Activated CD8-positive, alpha-beta T cell treated with anti-CD3 and anti-CD28 coated beads, Interleukin-2, amount 10 ng/mL, durations not matched to agents 7 days and 5 days (primary cell): ENCODE results near the gene DMAP1. TPM values are rescaled to one million over a fixed set of nuclear protein-coding genes. Genes with fewer than 3 reads are reported as not detected.

Experiments
- ATAC-seq: fragments of 150-1000 bp; cut with Tn5 transposase; one replicate; pipeline ENCODE4 v1.10.0; 2021; ENCODE audit warnings: moderate library complexity
- CTCF ChIA-PET: fragments of 350-600 bp; sonication (Branson Sonifier 250); formaldehyde crosslinking; loops from one replicate; lab custom pipeline; 2021; ENCODE audit warnings: antibody characterized with exemption; lab: Charles Lee
- POLR2A ChIA-PET: fragments of 350-600 bp; sonication (Branson Sonifier 250); formaldehyde crosslinking; loops from one replicate; lab custom pipeline; 2021; ENCODE audit warnings: antibody characterized with exemption; lab: Charles Lee
- DNase-seq: peaks from one replicate; pipeline ENCODE4 v3.0.0-alpha.2; 2020
- H3K27ac Mint-ChIP-seq: one replicate; pipeline ENCODE4 v1.8.0; 2021; ENCODE audit warnings: mild to moderate bottlenecking, mixed read lengths
- H3K27me3 Mint-ChIP-seq: one replicate; pipeline ENCODE4 v1.8.0; 2021; ENCODE audit warnings: low read depth, mixed read lengths
- H3K36me3 Mint-ChIP-seq: one replicate; pipeline ENCODE4 v1.8.0; 2021; ENCODE audit warnings: low read depth, mixed read lengths
- H3K4me1 Mint-ChIP-seq: one replicate; pipeline ENCODE4 v1.8.0; 2021; ENCODE audit warnings: low read depth, mixed read lengths
- H3K4me3 Mint-ChIP-seq: one replicate; pipeline ENCODE4 v1.8.0; 2021; ENCODE audit warnings: mild to moderate bottlenecking, mixed read lengths
- H3K9me3 Mint-ChIP-seq: one replicate; pipeline ENCODE4 v1.8.0; 2022; ENCODE audit warnings: mixed read lengths; ENCODE audit not compliant: insufficient read depth
- total RNA-seq, 2 experiments: library from RNA; stranded (reverse); gene quantifications; one replicate each; pipeline ENCODE4 v1.2.3, GENCODE V29; 2021

The DMAP1 gene
- total RNA-seq, 2 experiments from 2014 or later = 33.3 to 34.9 TPM

DNA sequence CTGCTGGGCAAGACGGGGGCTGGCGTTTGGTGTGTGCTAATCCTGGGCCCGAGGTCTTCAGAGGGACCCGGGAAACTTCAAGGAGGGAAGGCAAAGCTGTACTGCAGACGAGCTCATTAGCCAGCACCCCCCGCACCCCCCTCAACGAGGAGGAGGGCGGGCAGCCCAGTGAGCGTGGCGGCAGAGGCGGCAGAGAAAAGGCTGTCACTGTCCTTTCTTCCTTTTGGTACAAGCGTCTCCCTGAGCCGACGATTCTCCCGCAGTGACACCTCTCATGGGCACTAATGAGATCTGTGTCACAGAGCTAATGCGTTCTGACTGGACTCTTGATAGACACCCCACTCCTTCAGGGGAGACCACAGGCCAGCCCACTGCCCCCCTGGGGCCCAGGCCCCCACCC is 29.5 kb downstream of the DMAP1 start:
- no peak overlapping the region for H3K27ac Mint-ChIP-seq
- POLR2A ChIA-PET = no interaction called here
- ATAC-seq (no peak), DNase-seq (no peak)
- CTCF ChIA-PET = no interaction called here
- H3K4me1 Mint-ChIP-seq = peaks cover 5% of the 10 kb centered on the region
- H3K9me3 Mint-ChIP-seq = no peaks in the 10 kb centered on the region
- H3K36me3 Mint-ChIP-seq = no peaks in the 10 kb centered on the region
- H3K27me3 Mint-ChIP-seq = no peaks in the 10 kb centered on the region
- H3K4me3 Mint-ChIP-seq = no peak overlapping the region

DNA sequence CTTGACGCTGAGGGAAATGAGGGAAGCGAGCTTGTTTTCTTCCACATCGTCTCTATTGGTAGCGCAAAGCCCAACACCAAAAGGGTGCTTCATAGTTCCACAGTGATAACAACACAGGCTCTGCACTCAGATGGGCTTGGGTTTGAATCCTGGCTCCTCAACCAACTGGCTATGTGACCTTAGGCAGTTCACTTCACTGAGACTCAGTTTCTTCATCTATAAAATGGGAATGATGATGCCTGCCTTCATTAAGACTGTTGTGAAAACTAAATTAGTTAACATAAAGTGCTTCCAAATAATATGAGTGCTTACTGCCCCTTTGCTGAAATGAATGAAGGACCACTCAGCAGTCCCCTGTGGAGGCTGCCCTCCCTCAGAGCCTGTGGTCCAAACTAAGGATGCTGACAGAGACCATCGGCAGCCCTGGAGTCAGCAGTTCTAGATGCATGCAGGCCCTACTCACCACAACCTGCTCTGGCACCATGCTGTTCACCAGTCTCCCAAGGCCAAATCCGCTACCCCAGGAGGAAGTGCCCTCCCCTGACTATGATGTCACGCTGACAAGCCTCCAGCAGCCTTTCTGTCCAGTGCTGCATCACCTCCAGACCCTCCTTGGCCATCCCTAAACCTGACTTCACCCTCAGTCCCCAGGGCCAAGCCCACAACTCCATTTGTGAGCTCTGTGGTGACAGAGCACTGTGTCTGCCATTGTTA is 30.7 kb downstream of the DMAP1 start:
- ChIA-PET POLR2A (no interaction called here), CTCF (no interaction called here)
- no peaks in the 10 kb centered on the region for H3K4me1 Mint-ChIP-seq
- H3K36me3 Mint-ChIP-seq = no peaks in the 10 kb centered on the region
- ATAC-seq = no peak
- no peaks in the 10 kb centered on the region for H3K9me3 Mint-ChIP-seq
- DNase-seq = no peak
- no peak overlapping the region for H3K4me3 Mint-ChIP-seq
- H3K27me3 Mint-ChIP-seq = no peaks in the 10 kb centered on the region
- H3K27ac Mint-ChIP-seq = no peak overlapping the region

DNA sequence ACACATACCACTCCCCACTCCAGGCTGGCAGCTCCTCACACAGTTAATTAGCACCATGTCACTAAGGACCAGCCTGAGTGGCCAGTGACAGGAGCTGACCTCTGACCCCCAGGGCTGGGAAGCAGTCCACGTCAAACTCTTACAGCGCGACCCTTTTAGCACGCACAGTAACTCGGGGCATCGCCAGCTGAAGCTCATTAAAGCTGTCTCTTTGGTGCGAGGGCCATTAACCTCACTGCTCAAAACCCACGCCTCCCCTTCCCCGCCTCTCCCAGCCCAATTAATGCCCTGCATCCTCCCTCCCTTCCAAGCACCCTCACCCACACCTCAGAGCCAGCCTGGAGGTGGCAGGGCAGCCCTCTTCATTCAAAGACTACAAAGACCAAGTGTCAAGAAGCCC is 31.7 kb downstream of the DMAP1 start:
- H3K4me3 Mint-ChIP-seq = no peak overlapping the region
- ChIA-PET POLR2A (no interaction called here), CTCF (no interaction called here)
- no peak for DNase-seq
- no peaks in the 10 kb centered on the region for H3K9me3 Mint-ChIP-seq
- no peak overlapping the region for H3K27ac Mint-ChIP-seq
- no peaks in the 10 kb centered on the region for H3K4me1 Mint-ChIP-seq
- no peaks in the 10 kb centered on the region for H3K27me3 Mint-ChIP-seq
- no peaks in the 10 kb centered on the region for H3K36me3 Mint-ChIP-seq
- no peak for ATAC-seq

DNA sequence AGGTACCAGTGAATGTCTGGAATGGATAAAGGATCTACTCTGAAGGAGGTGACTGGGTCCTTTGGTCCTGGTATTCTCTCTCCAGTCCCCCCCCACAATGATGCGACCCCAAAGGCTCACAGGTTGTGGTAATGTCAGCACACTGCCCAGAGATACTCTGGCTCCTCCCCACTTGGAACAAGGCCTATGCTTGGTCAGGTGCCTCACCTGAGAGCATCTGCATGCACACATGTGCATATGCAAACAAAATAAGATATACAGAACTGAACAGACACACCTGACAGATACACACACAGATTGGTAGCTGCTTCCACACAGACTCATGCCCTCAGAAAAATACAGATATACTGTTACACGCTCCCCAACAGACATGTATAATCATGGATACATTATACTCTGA is 33.5 kb downstream of the DMAP1 start:
- no peaks in the 10 kb centered on the region for H3K27me3 Mint-ChIP-seq
- POLR2A ChIA-PET = no interaction called here
- H3K4me1 Mint-ChIP-seq = no peaks in the 10 kb centered on the region
- H3K9me3 Mint-ChIP-seq = no peaks in the 10 kb centered on the region
- ATAC-seq (no peak), DNase-seq (no peak)
- H3K36me3 Mint-ChIP-seq = no peaks in the 10 kb centered on the region
- no peak overlapping the region for H3K27ac Mint-ChIP-seq
- H3K4me3 Mint-ChIP-seq = no peak overlapping the region
- CTCF ChIA-PET = interaction anchor here (1.4 kb wide), 1 partner anchor 9 kb away, joined by 3 read pairs; no protein-coding TSS in a partner anchor

DNA sequence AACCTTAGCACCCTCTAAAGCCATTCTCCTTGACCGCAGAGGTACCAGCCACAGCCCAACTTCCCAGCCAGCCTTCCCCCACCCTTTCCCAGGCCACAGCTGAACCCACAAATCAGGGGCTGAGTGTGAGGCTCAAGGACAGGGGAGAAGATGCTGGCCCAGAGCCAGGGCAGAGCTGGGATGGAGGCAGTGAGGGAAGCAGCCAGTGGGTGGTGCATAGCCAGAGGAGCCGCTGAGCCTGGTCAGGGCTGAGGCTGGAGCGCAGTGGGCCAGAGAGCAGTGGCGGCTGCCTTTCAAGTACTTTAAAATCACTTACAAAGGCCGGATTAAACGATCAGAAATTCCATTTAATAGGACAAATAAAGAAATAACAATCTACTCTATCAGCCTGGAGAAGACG is 36.3 kb downstream of the DMAP1 start:
- Mint-ChIP-seq H3K9me3 (no peaks in the 10 kb centered on the region), H3K36me3 (no peaks in the 10 kb centered on the region), H3K4me1 (no peaks in the 10 kb centered on the region), H3K27me3 (no peaks in the 10 kb centered on the region), H3K4me3 (no peak overlapping the region), H3K27ac (no peak overlapping the region)
- ATAC-seq (no peak), DNase-seq (no peak)
- ChIA-PET CTCF (interaction anchor here (1.5 kb wide), 1 partner anchor 11 kb away, joined by 5 read pairs; no protein-coding TSS in a partner anchor), POLR2A (no interaction called here)

DNA sequence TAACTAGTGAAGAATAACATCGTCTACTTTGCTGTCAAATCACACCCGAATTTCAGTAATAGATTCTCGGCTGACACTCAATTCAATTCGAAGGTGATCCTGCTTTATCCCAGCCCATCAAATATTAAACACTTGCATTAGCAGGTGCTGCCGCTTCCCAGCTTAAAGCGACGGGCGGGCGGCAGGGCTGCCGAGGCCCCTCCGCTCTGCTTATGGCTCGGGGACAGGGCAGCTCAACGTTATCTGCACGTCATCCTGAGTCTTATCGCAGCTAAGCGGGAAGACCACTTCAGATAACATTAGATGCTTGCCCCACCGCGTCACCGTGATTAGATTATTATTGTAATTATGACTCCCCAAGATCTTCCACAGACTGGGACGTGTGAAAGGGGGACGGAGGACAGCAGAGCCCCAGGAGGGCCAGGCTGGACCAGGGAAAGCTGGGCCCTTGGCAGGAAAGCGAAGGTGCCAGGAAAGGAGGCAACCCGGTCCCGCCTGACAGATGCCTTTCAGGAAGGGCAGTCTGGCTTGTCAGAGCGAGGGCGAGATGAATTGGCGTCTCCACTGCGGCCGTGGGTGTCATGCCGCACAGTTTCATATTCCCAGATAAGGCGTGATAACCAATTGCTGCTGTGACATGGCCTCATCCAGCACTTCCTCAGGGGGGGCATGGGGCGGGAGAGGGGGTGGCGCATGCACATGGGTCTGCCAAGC is 37.0 kb downstream of the DMAP1 start:
- Mint-ChIP-seq H3K4me3 (no peak overlapping the region), H3K36me3 (no peaks in the 10 kb centered on the region), H3K4me1 (no peaks in the 10 kb centered on the region), H3K27ac (no peak overlapping the region), H3K9me3 (no peaks in the 10 kb centered on the region), H3K27me3 (no peaks in the 10 kb centered on the region)
- ChIA-PET CTCF (interaction anchor here (1.5 kb wide), 1 partner anchor 11 kb away, joined by 5 read pairs; no protein-coding TSS in a partner anchor), POLR2A (no interaction called here)
- ATAC-seq = no peak
- no peak for DNase-seq

DNA sequence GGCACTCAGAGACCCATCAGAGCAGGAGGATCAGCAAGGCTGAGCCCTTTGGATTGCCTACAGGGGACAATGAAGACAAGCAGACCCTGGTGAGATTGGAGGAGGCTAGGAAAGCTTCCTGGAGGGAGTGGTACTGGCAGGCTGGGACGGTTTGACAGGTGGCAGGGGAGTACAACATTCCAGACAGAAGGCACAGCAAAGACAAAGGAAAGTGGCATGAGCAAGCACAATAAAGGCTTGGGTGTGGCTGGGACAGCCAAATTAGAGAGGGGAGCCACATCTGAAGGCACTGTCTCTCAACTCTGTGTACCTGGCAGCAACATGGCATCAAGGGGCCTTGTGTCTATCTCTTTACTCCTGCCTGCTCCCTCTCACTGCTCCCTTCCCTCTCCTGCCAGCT is 38.2 kb downstream of the DMAP1 start:
- CTCF ChIA-PET = no interaction called here

DNA sequence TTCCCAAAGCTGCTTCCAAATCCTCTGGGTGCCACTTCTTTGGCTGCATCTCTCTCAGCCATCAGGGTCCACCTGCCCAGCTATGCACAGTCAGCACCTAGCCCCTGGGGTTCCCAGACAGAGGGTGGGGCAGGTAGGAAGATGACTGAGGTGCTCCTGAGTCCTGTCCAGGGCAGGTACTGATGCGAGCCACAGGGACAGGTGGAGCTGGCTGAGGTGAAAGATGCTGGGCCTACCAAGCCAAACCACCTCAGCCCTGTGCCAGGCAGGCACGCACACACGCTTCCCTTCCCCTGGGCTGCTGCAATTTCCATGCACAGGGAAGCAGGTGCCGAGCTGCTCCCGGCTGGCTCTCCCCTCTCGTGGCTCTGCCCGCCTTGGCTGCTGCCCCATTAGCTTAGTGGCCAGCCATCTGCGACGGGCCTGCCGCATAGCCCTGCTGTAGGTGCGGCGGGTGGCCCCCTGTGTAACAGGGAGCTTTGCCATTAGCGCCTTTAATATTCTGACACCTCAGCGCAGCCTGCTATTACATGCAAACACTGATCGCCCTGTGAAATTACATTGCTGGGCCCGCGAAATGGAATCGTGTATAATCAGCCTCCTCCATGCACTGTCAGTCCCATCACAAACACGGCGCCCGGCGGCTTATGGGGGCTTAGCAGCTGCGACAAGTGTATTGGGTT is 38.9 kb downstream of the DMAP1 start:
- Mint-ChIP-seq H3K36me3 (no peaks in the 10 kb centered on the region), H3K27me3 (no peaks in the 10 kb centered on the region), H3K9me3 (no peaks in the 10 kb centered on the region), H3K27ac (no peak overlapping the region), H3K4me3 (no peak overlapping the region), H3K4me1 (no peaks in the 10 kb centered on the region)
- ChIA-PET CTCF (no interaction called here), POLR2A (no interaction called here)
- DNase-seq (no peak), ATAC-seq (no peak)

More for the DNA sequence above, 38.2 kb downstream of the DMAP1 start:
- H3K27me3 Mint-ChIP-seq = no peaks in the 10 kb centered on the region
- no peak overlapping the region for H3K4me3 Mint-ChIP-seq
- H3K27ac Mint-ChIP-seq = peak overlapping the region; percentile 7
- ATAC-seq (no peak), DNase-seq (no peak)
- no peaks in the 10 kb centered on the region for H3K36me3 Mint-ChIP-seq
- POLR2A ChIA-PET = no interaction called here
- H3K4me1 Mint-ChIP-seq = no peaks in the 10 kb centered on the region
- H3K9me3 Mint-ChIP-seq = no peaks in the 10 kb centered on the region

DNA sequence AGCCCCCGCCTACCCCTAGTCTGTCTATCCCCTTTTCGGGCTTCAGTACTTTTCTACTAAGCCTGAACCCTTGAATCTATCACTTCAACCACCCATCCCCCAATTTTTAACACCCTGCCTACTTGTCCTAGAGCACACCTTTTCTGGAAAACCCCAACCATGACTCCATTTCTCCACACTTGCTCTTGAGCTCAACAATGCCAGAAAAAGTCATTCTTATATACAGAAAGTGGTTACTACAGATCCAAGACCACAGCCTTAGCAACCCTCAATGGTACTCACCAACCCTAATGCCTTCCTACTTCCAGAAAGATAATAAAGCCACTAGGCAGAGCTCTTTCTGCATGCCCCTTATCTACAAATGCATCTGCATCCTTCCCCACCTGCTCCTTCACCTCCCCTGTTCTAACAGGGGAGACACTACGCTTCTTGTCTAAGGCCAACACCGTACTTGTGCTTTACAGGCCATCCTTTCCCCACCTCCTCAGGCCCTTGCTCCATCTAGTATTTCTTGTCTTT is 41.2 kb downstream of the DMAP1 start:
- DNase-seq (no peak), ATAC-seq (no peak)
- ChIA-PET CTCF (no interaction called here), POLR2A (no interaction called here)
- H3K4me1 Mint-ChIP-seq = no peaks in the 10 kb centered on the region
- no peak overlapping the region for H3K27ac Mint-ChIP-seq
- H3K27me3 Mint-ChIP-seq = no peaks in the 10 kb centered on the region
- no peak overlapping the region for H3K4me3 Mint-ChIP-seq
- no peaks in the 10 kb centered on the region for H3K36me3 Mint-ChIP-seq
- H3K9me3 Mint-ChIP-seq = no peaks in the 10 kb centered on the region

DNA sequence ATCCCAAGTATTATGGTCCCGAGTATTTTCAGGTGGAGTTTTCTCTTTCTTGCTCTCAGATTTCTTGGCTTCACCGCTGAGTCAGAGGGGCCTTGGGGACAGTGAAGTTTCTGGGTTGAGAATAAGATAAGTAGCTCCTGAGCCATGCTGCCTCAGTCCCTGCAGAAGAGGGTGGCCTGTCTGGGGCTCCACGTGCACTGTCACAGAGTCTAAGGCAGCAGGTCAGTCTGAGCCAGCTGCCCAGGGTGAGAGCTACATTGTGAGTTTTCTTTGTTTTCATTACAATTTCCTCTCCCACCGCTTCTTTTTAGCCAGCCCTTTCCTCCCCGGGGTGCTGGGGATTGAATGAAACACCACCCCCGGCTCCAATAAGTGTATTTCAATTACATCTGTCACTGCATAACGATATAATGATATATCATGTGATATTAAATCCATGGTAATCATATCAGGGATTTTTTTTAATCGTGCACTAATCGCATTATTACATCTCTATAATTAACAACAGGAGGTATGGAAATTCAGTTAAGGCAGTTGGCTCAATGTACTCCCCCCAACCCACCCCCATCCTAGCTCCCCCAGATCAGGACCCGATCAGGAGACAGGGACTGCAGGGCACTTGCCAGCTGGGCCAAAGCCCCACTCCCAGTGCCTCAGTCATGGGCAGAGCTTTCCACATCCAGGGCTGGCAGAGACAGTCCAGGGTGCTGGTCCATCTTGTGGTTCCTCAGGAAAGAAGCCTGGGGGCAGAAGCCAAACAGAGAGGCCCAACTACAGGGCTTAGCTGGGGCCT is 43.7 kb downstream of the DMAP1 start:
- H3K27me3 Mint-ChIP-seq = no peaks in the 10 kb centered on the region
- no peaks in the 10 kb centered on the region for H3K4me1 Mint-ChIP-seq
- no peaks in the 10 kb centered on the region for H3K9me3 Mint-ChIP-seq
- POLR2A ChIA-PET = no interaction called here
- H3K36me3 Mint-ChIP-seq = no peaks in the 10 kb centered on the region
- H3K27ac Mint-ChIP-seq = no peak overlapping the region
- CTCF ChIA-PET = no interaction called here
- no peak overlapping the region for H3K4me3 Mint-ChIP-seq
- ATAC-seq (no peak), DNase-seq (no peak)

DNA sequence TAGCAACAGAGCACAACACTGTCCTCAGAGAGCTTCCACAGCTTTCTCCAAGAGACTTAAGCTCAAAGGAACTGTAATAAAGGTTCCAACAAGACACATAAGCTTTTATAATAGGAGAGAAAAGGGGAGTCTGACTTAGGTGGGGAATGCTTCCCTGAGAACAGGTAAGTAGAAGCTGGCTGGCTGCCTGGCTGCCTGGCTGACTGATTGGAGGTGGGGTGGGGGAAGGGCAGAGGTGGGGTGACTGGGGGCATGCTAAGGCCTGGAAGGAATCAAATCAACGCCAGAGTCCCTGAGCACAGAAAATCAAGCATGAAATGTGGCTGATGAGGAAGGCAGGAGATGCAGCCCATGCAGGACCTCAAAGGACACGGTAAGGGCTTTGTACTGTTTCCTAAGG is 45.8 kb downstream of the DMAP1 start:
- ATAC-seq (no peak), DNase-seq (no peak)
- no peaks in the 10 kb centered on the region for H3K36me3 Mint-ChIP-seq
- ChIA-PET POLR2A (no interaction called here), CTCF (no interaction called here)
- no peaks in the 10 kb centered on the region for H3K9me3 Mint-ChIP-seq
- no peak overlapping the region for H3K4me3 Mint-ChIP-seq
- H3K27me3 Mint-ChIP-seq = no peaks in the 10 kb centered on the region
- H3K27ac Mint-ChIP-seq = no peak overlapping the region
- peaks cover 5% of the 10 kb centered on the region for H3K4me1 Mint-ChIP-seq
